OCI-LY7 (cell line): ENCODE measurements around the gene SGMS1.
"Not testable (repeated sequence)": the region's sequence is repeated elsewhere in the genome, so short reads cannot be mapped to it uniquely, and the experiment has no call there.

ENCODE experiments used
- CTCF ChIP-seq: fragments of 200-600 bp; sonication (generic); conservative IDR thresholded peaks from 2 replicates; pipeline ENCODE4 v1.5.1; 2014; ENCODE audit warnings: mild to moderate bottlenecking, antibody characterized with exemption, low read length, moderate library complexity, mixed read lengths
- EZH2phosphoT487 ChIP-seq: fragments of 200-600 bp; sonication (generic); IDR thresholded peaks from 2 replicates; pipeline ENCODE4 v1.6.1; 2018; ENCODE audit warnings: low read depth, borderline replicate concordance, mild to moderate bottlenecking, mixed run types, antibody characterized with exemption, low read length, moderate library complexity, mixed read lengths

GRCh38 chr10:50549186-50549585 is 74.6 kb downstream of the SGMS1 start:
- not testable (repeated sequence) for TF ChIP-seq CTCF, EZH2phosphoT487
